Mesenchymal stem cell (in vitro differentiated cells and primary cell): ENCODE results near the gene COMTD1.

Experiments used
- DNase-seq: peaks from one replicate; pipeline ENCODE4 v3.0.0-alpha.2; 2013
- H2AFZ ChIP-seq: one replicate; pipeline ENCODE4 v1.6.1; 2013; ENCODE audit warnings: low read depth, mild to moderate bottlenecking, control low read depth, inconsistent platforms, low read length, moderate library complexity
- H2AK5ac ChIP-seq: 2 replicates; pipeline ENCODE4 v1.6.1; 2013; ENCODE audit warnings: low read length, moderate library complexity, mild to moderate bottlenecking, inconsistent platforms; ENCODE audit not compliant: severe bottlenecking
- H2BK120ac ChIP-seq: one replicate; pipeline ENCODE4 v1.6.1; 2013; ENCODE audit warnings: low read depth, mild to moderate bottlenecking, inconsistent platforms, low read length, moderate library complexity
- H2BK12ac ChIP-seq, 2 experiments: one replicate each; pipeline ENCODE4 v1.6.1; 2013; ENCODE audit warnings: inconsistent platforms in 2 of 2, low read length in 2 of 2, mild to moderate bottlenecking in 2 of 2, moderate library complexity in 2 of 2, control low read depth in 1 of 2
- H2BK15ac ChIP-seq: one replicate; pipeline ENCODE4 v1.6.1; 2013; ENCODE audit warnings: mild to moderate bottlenecking, low read depth, inconsistent platforms; ENCODE audit not compliant: poor library complexity, severe bottlenecking
- H2BK5ac ChIP-seq: 2 replicates; pipeline ENCODE4 v1.6.1; 2013; ENCODE audit warnings: low read depth, mild to moderate bottlenecking, low read length, control low read depth, inconsistent platforms; ENCODE audit not compliant: poor library complexity, severe bottlenecking
- H3K14ac ChIP-seq, 2 experiments: one replicate each; pipeline ENCODE4 v1.6.1; 2013; ENCODE audit warnings: inconsistent platforms in 2 of 2, low read length in 2 of 2, control low read depth in 1 of 2, mild to moderate bottlenecking in 1 of 2, moderate library complexity in 1 of 2
- H3K18ac ChIP-seq, 2 experiments: one replicate each; pipeline ENCODE4 v1.6.1; 2013; ENCODE audit warnings: inconsistent platforms in 2 of 2, low read length in 2 of 2, control low read depth in 1 of 2, low read depth in 1 of 2, mild to moderate bottlenecking in 1 of 2
- H3K23ac ChIP-seq, 2 experiments: one replicate each; pipeline ENCODE4 v1.6.1; 2013; ENCODE audit warnings: inconsistent platforms in 2 of 2, low read length in 2 of 2, mild to moderate bottlenecking in 2 of 2, moderate library complexity in 2 of 2, control low read depth in 1 of 2
- H3K27ac ChIP-seq: 2 replicates; pipeline ENCODE4 v1.5.1; 2013; ENCODE audit warnings: mild to moderate bottlenecking, moderate library complexity, low read length, control low read depth, inconsistent platforms; ENCODE audit not compliant: poor library complexity, severe bottlenecking
- H3K27me3 ChIP-seq, 2 experiments: 2 replicates each; pipeline versions ENCODE4 v1.6.1 to v1.7.0; 2013; ENCODE audit warnings: low read length in 2 of 2, mild to moderate bottlenecking in 2 of 2, moderate library complexity in 2 of 2, control low read depth in 1 of 2, inconsistent platforms in 1 of 2; ENCODE audit not compliant: control insufficient read depth in 1 of 2, insufficient read depth in 1 of 2
- H3K36me3 ChIP-seq, 2 experiments: 2 replicates each; pipeline versions ENCODE4 v1.6.1 to v1.7.0; 2013; ENCODE audit warnings: low read length in 2 of 2, control low read depth in 1 of 2, inconsistent platforms in 1 of 2, low read depth in 1 of 2, mild to moderate bottlenecking in 1 of 2; ENCODE audit not compliant: insufficient read depth in 2 of 2, control insufficient read depth in 1 of 2
- H3K4ac ChIP-seq, 2 experiments: one replicate each; pipeline ENCODE4 v1.6.1; 2013; ENCODE audit warnings: inconsistent platforms in 2 of 2, low read length in 2 of 2, mild to moderate bottlenecking in 2 of 2, moderate library complexity in 2 of 2, control low read depth in 1 of 2, low read depth in 1 of 2
- H3K4me1 ChIP-seq: 2 replicates; pipeline ENCODE4 v1.6.1; 2013; ENCODE audit warnings: low read depth, low read length, control low read depth; ENCODE audit not compliant: control insufficient read depth, insufficient read depth
- H3K4me2 ChIP-seq: 2 replicates; pipeline ENCODE4 v1.6.1; 2013; ENCODE audit warnings: low read length, mild to moderate bottlenecking, inconsistent platforms; ENCODE audit not compliant: poor library complexity, severe bottlenecking
- H3K4me3 ChIP-seq, 2 experiments: 2 replicates each; pipeline versions ENCODE4 v1.5.1 to v1.7.0; 2013; ENCODE audit warnings: low read length in 2 of 2, mild to moderate bottlenecking in 2 of 2, control low read depth in 1 of 2, low read depth in 1 of 2; ENCODE audit not compliant: insufficient read depth in 1 of 2
- H3K79me1 ChIP-seq: replicated peaks from 2 replicates; pipeline ENCODE4 v1.6.1; 2013; ENCODE audit warnings: mild to moderate bottlenecking, control low read depth, low read length, inconsistent platforms; ENCODE audit not compliant: poor library complexity, severe bottlenecking
- H3K9ac ChIP-seq: 2 replicates; pipeline ENCODE4 v1.7.0; 2013; ENCODE audit warnings: mild to moderate bottlenecking, low read length, moderate library complexity
- H3K9me3 ChIP-seq: 2 replicates; pipeline ENCODE4 v1.7.0; 2013; ENCODE audit warnings: mild to moderate bottlenecking, low read length; ENCODE audit not compliant: control insufficient read depth
- H4K8ac ChIP-seq: one replicate; pipeline ENCODE4 v1.6.1; 2013; ENCODE audit warnings: inconsistent platforms, mild to moderate bottlenecking, low read length, moderate library complexity
- H4K91ac ChIP-seq: one replicate; pipeline ENCODE4 v1.6.1; 2013; ENCODE audit warnings: mild to moderate bottlenecking, low read length, inconsistent platforms
- WGBS: methylation state at CpG from one replicate; pipeline ENCODE4 v1.1.7; 2013; ENCODE audit warnings: mixed read lengths; 5-methylcytosine and 5-hydroxymethylcytosine counted together

COMTD1 gene

DNA sequence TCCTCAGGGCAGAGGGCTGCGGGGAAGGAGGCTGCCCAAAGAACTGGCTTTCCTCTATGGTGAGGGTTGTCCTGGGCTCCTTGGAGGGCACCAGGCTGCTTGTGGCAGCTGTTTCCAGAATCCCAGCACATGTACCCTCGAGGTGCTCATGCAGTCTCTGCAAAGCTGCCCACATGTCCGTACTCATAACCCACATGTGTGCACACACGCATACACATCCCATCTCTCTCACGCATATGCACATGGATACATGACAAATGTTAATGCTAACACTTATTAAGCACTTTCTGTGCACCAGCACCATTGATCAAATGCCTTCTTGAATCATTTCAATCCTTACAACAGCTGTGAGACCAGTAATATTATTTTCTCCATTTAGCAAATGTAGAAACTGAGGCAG is 36.3 kb upstream of the COMTD1 start:
- Histone ChIP-seq H3K36me3 (no peaks in the 10 kb centered on the region), H4K8ac (peak overlapping the region; percentile 82), H2BK12ac (peak overlapping the region; percentile 45 to 85), H3K27me3 (peaks cover 0 to 23% of the 10 kb centered on the region in 2 experiments), H2AFZ (no peak overlapping the region), H3K14ac (peak overlapping the region in 1 of 2 experiments; percentile 13), H3K9ac (no peak overlapping the region), H3K27ac (no peak overlapping the region), H3K18ac (peak overlapping the region; percentile 72 to 78), H3K79me1 (no peaks in the 10 kb centered on the region), H3K4ac (no peak overlapping the region), H4K91ac (peak overlapping the region; percentile 41), H2BK5ac (no peak overlapping the region), H3K4me1 (no peaks in the 10 kb centered on the region), H2BK120ac (peak overlapping the region; percentile 81), H2AK5ac (no peak overlapping the region), H3K23ac (no peak overlapping the region), H2BK15ac (peak overlapping the region; percentile 62), H3K9me3 (no peaks in the 10 kb centered on the region), H3K4me2 (no peak overlapping the region), H3K4me3 (no peak overlapping the region)
- no peak for DNase-seq
- WGBS: 97% methylated on average over 5 of the region's 5 CpGs

GRCh38 chr10:75269605-75270004 is 33.8 kb upstream of the COMTD1 start:
- no peak overlapping the region for H2AK5ac ChIP-seq
- no peak overlapping the region for H3K4me3 ChIP-seq
- H3K9ac ChIP-seq: no peak overlapping the region
- H3K9me3 ChIP-seq: no peaks in the 10 kb centered on the region
- H3K36me3 ChIP-seq: no peaks in the 10 kb centered on the region
- no peak overlapping the region for H2BK5ac ChIP-seq
- no peaks in the 10 kb centered on the region for H3K79me1 ChIP-seq
- DNase-seq: no peak
- no peak overlapping the region for H3K4me2 ChIP-seq
- 89% methylated on average over 3 of the region's 5 CpGs for WGBS
- H2BK12ac ChIP-seq: peak overlapping the region in 1 of 2 experiments; percentile 21
- H3K18ac ChIP-seq: no peak overlapping the region
- no peak overlapping the region for H4K8ac ChIP-seq
- H4K91ac ChIP-seq: no peak overlapping the region
- no peak overlapping the region for H3K27ac ChIP-seq
- H3K23ac ChIP-seq: no peak overlapping the region
- no peak overlapping the region for H2BK15ac ChIP-seq
- no peak overlapping the region for H2BK120ac ChIP-seq
- no peak overlapping the region for H3K14ac ChIP-seq
- H3K27me3 ChIP-seq: peaks cover 0 to 11% of the 10 kb centered on the region in 2 experiments
- no peak overlapping the region for H2AFZ ChIP-seq
- H3K4ac ChIP-seq: no peak overlapping the region
- H3K4me1 ChIP-seq: no peaks in the 10 kb centered on the region

- Histone ChIP-seq H3K27ac (no peak overlapping the region), H2BK5ac (no peak overlapping the region), H3K4ac (no peak overlapping the region), H3K9ac (no peak overlapping the region), H3K36me3 (no peaks in the 10 kb centered on the region), H4K8ac (no peak overlapping the region), H3K4me3 (no peak overlapping the region), H3K23ac (no peak overlapping the region), H3K4me1 (no peaks in the 10 kb centered on the region), H2AFZ (no peak overlapping the region), H3K27me3 (peaks cover 0 to 22% of the 10 kb centered on the region in 2 experiments), H3K9me3 (no peaks in the 10 kb centered on the region), H3K4me2 (no peak overlapping the region), H2AK5ac (no peak overlapping the region), H3K79me1 (no peaks in the 10 kb centered on the region), H3K18ac (no peak overlapping the region), H2BK120ac (no peak overlapping the region), H2BK15ac (no peak overlapping the region), H2BK12ac (no peak overlapping the region), H4K91ac (no peak overlapping the region), H3K14ac (no peak overlapping the region)
- 72% methylated on average over 3 of the region's 5 CpGs for WGBS
- peak; percentile 38 for DNase-seq
Measured at GRCh38 chr10:75266945-75267344, 31.2 kb upstream of the COMTD1 start.

DNA sequence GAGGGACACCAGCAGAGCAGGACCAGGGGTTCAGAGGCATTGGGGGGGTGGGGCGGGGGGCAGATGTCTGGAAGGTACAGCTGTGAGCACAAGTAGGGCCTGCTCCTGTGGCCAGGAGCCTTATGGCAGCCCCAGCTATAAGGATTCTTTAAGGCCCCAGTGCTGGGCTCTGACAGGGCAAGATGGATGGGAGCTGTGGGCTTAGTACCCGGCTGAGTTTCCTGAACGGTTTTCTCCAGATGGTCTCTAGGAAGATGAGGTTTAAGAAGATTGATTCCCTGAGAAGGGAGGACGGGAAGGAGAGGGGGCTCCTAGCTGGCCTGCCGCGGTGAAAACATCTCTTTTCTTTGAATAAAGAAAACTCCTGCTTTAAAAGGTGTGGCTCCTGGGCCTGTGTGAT is 30.1 kb upstream of the COMTD1 start:
- no peak overlapping the region for H3K4ac ChIP-seq
- DNase-seq: no peak
- H2BK5ac ChIP-seq: no peak overlapping the region
- no peaks in the 10 kb centered on the region for H3K79me1 ChIP-seq
- no peak overlapping the region for H3K27ac ChIP-seq
- no peaks in the 10 kb centered on the region for H3K4me1 ChIP-seq
- H2BK15ac ChIP-seq: no peak overlapping the region
- H3K9ac ChIP-seq: no peak overlapping the region
- H3K4me2 ChIP-seq: no peak overlapping the region
- no peak overlapping the region for H3K4me3 ChIP-seq
- H3K18ac ChIP-seq: no peak overlapping the region
- no peak overlapping the region for H4K8ac ChIP-seq
- H3K9me3 ChIP-seq: peaks cover 6% of the 10 kb centered on the region
- no peak overlapping the region for H3K23ac ChIP-seq
- H4K91ac ChIP-seq: no peak overlapping the region
- no peaks in the 10 kb centered on the region for H3K36me3 ChIP-seq
- no peak overlapping the region for H2BK12ac ChIP-seq
- peaks cover 0 to 30% of the 10 kb centered on the region in 2 experiments for H3K27me3 ChIP-seq
- no peak overlapping the region for H2AK5ac ChIP-seq
- H2BK120ac ChIP-seq: no peak overlapping the region
- no peak overlapping the region for H2AFZ ChIP-seq
- no peak overlapping the region for H3K14ac ChIP-seq
- WGBS: 46% methylated on average over 6 of the region's 6 CpGs
